SK-N-SH treated with all-trans-retinoic acid at 6 μM for 48 hours (cell line): ENCODE results near the gene LRRC15.

Source experiments
- ATAC-seq: fragments of 200-7000 bp; cut with Tn5 transposase; 3 replicates; pipeline ENCODE4 v1.9.1; 2020; ENCODE audit warnings: mild to moderate bottlenecking, moderate library complexity
- ARNTL ChIP-seq: fragments of 450-650 bp; formaldehyde crosslinking; IDR thresholded peaks from 2 replicates; pipeline ENCODE4 v1.5.0; 2020; ENCODE audit warnings: low read depth, mild to moderate bottlenecking, moderate library complexity, borderline replicate concordance
- BACH2 ChIP-seq: fragments of 250-450 bp; sonication (Bioruptor Pico); IDR thresholded peaks from 2 replicates; pipeline ENCODE4 v1.9.0; 2021; ENCODE audit warnings: mild to moderate bottlenecking, borderline replicate concordance
- CREB5 ChIP-seq: fragments of 250-450 bp; sonication (Bioruptor Pico); IDR thresholded peaks from 2 replicates; pipeline ENCODE4 v1.5.1; 2020; ENCODE audit warnings: low read depth, mild to moderate bottlenecking, moderate library complexity
- CSDC2 ChIP-seq: fragments of 250-450 bp; sonication (Bioruptor Pico); IDR thresholded peaks from 2 replicates; pipeline ENCODE4 v1.5.0; 2020; ENCODE audit warnings: mild to moderate bottlenecking, moderate library complexity
- CSRNP3 ChIP-seq: fragments of 250-450 bp; sonication (Bioruptor Pico); IDR thresholded peaks from 2 replicates; pipeline ENCODE4 v1.5.1; 2021; ENCODE audit warnings: mild to moderate bottlenecking, moderate library complexity
- ESRRG ChIP-seq: fragments of 250-450 bp; sonication (Bioruptor Pico); IDR thresholded peaks from 2 replicates; pipeline ENCODE4 v1.6.1; 2021; ENCODE audit warnings: mild to moderate bottlenecking
- GLIS3 ChIP-seq: fragments of 250-450 bp; sonication (Bioruptor Pico); IDR thresholded peaks from 2 replicates; pipeline ENCODE4 v1.5.0; 2020; ENCODE audit warnings: mild to moderate bottlenecking, moderate library complexity
- ISL1 ChIP-seq: fragments of 250-450 bp; sonication (Bioruptor Pico); IDR thresholded peaks from 2 replicates; pipeline ENCODE4 v2.1.2; 2022; ENCODE audit warnings: mild to moderate bottlenecking, moderate library complexity
- PATZ1 ChIP-seq: fragments of 250-450 bp; sonication (Bioruptor Pico); IDR thresholded peaks from 2 replicates; pipeline ENCODE4 v1.8.0; 2020; ENCODE audit warnings: mild to moderate bottlenecking, moderate library complexity, borderline replicate concordance
- POU6F1 ChIP-seq: fragments of 250-450 bp; sonication (Bioruptor Pico); IDR thresholded peaks from 2 replicates; pipeline ENCODE4 v1.8.0; 2021; ENCODE audit warnings: low read depth, mild to moderate bottlenecking, moderate library complexity, borderline replicate concordance
- PPARA ChIP-seq: fragments of 250-450 bp; sonication (Bioruptor Pico); IDR thresholded peaks from 2 replicates; pipeline ENCODE4 v1.5.0; 2020; ENCODE audit warnings: mild to moderate bottlenecking, borderline replicate concordance
- SNAI2 ChIP-seq: fragments of 250-450 bp; sonication (Bioruptor Pico); IDR thresholded peaks from 2 replicates; pipeline ENCODE4 v1.5.0; 2020; ENCODE audit warnings: mild to moderate bottlenecking, moderate library complexity
- TOX ChIP-seq: fragments of 250-450 bp; sonication (Bioruptor Pico); IDR thresholded peaks from 2 replicates; pipeline ENCODE4 v1.8.0; 2021; ENCODE audit warnings: mild to moderate bottlenecking, moderate library complexity, borderline replicate concordance
- TSHZ2 ChIP-seq: fragments of 250-450 bp; sonication (Bioruptor Pico); IDR thresholded peaks from 2 replicates; pipeline ENCODE4 v1.5.0; 2020; ENCODE audit warnings: mild to moderate bottlenecking, moderate library complexity
- ZC3H10 ChIP-seq: fragments of 250-450 bp; sonication (Bioruptor Pico); IDR thresholded peaks from 2 replicates; pipeline ENCODE4 v1.5.1; 2021; ENCODE audit warnings: mild to moderate bottlenecking, moderate library complexity
- ZFP3 ChIP-seq: fragments of 250-450 bp; sonication (Bioruptor Pico); IDR thresholded peaks from 2 replicates; pipeline ENCODE4 v1.5.0; 2020; ENCODE audit warnings: mild to moderate bottlenecking, moderate library complexity
- ZFP30 ChIP-seq: fragments of 450-650 bp; formaldehyde crosslinking; IDR thresholded peaks from 2 replicates; pipeline ENCODE4 v1.5.0; 2022; ENCODE audit warnings: mild to moderate bottlenecking, moderate library complexity
- ZNF565 ChIP-seq: fragments of 450-650 bp; formaldehyde crosslinking; conservative IDR thresholded peaks from 2 replicates; pipeline ENCODE4 v1.5.0; 2020; ENCODE audit warnings: low read depth, mild to moderate bottlenecking, moderate library complexity
- ZNF70 ChIP-seq: fragments of 450-650 bp; formaldehyde crosslinking; IDR thresholded peaks from 2 replicates; pipeline ENCODE4 v1.5.0; 2020; ENCODE audit warnings: mild to moderate bottlenecking, moderate library complexity
- ZNF8 ChIP-seq: fragments of 450-650 bp; formaldehyde crosslinking; IDR thresholded peaks from 2 replicates; pipeline ENCODE4 v1.5.0; 2020; ENCODE audit warnings: mild to moderate bottlenecking, moderate library complexity

The LRRC15 gene

GRCh38 chr3:194346621-194347020, 22.9 kb downstream of the LRRC15 start:
- TF ChIP-seq PATZ1 (CRISPR knock-in tag) (no peak), POU6F1 (no peak), GLIS3 (no peak), TSHZ2 (CRISPR knock-in tag) (no peak), ZNF565 (CRISPR knock-in tag) (no peak), ESRRG (CRISPR knock-in tag) (no peak), ZNF70 (CRISPR knock-in tag) (no peak), ZFP30 (no peak), CREB5 (CRISPR knock-in tag) (no peak), PPARA (no peak), ZFP3 (no peak), CSDC2 (CRISPR knock-in tag) (no peak), TOX (CRISPR knock-in tag) (no peak), BACH2 (CRISPR knock-in tag) (no peak)

GRCh38 chr3:194346035-194346434, 23.5 kb downstream of the LRRC15 start:
- no peak for ATAC-seq
- TF ChIP-seq BACH2 (CRISPR knock-in tag): no peak
- TF ChIP-seq CSRNP3 (CRISPR knock-in tag): no peak
- TF ChIP-seq TOX (CRISPR knock-in tag): no peak

More at GRCh38 chr3:194346621-194347020, 22.9 kb downstream of the LRRC15 start:
- ATAC-seq: no peak

- peak; percentile 88 for ATAC-seq
- no peak for TF ChIP-seq ZNF70 (CRISPR knock-in tag)
- TF ChIP-seq ISL1: no peak
- no peak for TF ChIP-seq ZC3H10
- TF ChIP-seq ZFP3: no peak
- TF ChIP-seq SNAI2 (CRISPR knock-in tag): no peak
- no peak for TF ChIP-seq ARNTL (CRISPR knock-in tag)
- no peak for TF ChIP-seq TOX (CRISPR knock-in tag)
- no peak for TF ChIP-seq POU6F1
- no peak for TF ChIP-seq CSDC2 (CRISPR knock-in tag)
- no peak for TF ChIP-seq ZNF565 (CRISPR knock-in tag)
- no peak for TF ChIP-seq ZNF8 (CRISPR knock-in tag)
Measured at GRCh38 chr3:194344012-194344411, 25.5 kb downstream of the LRRC15 start.
